ENCODE data around the gene TJAP1. TPM values are rescaled to one million over a fixed set of nuclear protein-coding genes. Genes with fewer than 3 reads are reported as not detected.
"Not testable (repeated sequence)": the region's sequence is repeated elsewhere in the genome, so short reads cannot be mapped to it uniquely, and the experiment has no call there.

The TJAP1 gene
- total RNA-seq, 2 donors from 2014 or later: 15.8 to 22.0 TPM

DNA sequence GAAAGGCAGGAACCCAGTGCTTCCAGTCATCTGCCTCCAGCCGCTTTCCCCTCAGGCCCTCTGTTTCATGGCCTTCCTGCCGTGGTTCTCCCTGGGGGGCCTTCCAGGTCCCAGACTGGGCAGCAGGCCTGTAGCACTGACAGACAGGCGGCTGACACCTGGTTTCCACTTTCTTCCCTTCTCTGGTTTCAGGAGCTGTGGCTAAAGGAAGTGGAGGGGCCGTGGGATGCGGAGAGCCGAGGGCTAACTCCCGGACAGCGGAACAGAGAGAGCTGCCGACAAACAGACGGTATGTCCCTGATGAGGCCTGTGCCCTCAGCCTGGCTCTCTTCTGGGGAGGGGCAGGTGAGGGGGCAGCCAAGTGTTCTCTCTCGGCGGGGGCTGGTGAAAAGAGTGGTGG is 20.3 kb downstream of the TJAP1 start:
- TF ChIP-seq CTCF (IDR thresholded peaks at IDR 0.05): no peak
- no peak overlapping the region for H3K4me3 ChIP-seq
- H3K27ac ChIP-seq: no peak overlapping the region
- H3K27me3 ChIP-seq: no peaks in the 10 kb centered on the region
- DNase-seq (ENCODE audit: low spot score): no peak
- H3K36me3 ChIP-seq: peaks cover 44% of the 10 kb centered on the region
- peaks cover 0 to 52% of the 10 kb centered on the region in 2 donors for H3K4me1 ChIP-seq
- no peaks in the 10 kb centered on the region for H3K9me3 ChIP-seq

- Histone ChIP-seq H3K36me3 (peaks cover 50% of the 10 kb centered on the region), H3K4me1 (peaks cover 0 to 52% of the 10 kb centered on the region in 2 donors)
- DNase-seq (ENCODE audit: low spot score); H3K4me3 ChIP-seq; H3K27me3 ChIP-seq; H3K9me3 ChIP-seq; H3K27ac ChIP-seq: not testable (repeated sequence)
These were observed 20.9 kb downstream of the TJAP1 start for GRCh38 chr6:43498291-43498690.

GRCh38 chr6:43499028-43499815 is 21.9 kb downstream of the TJAP1 start:
- no peaks in the 10 kb centered on the region for H3K9me3 ChIP-seq
- TF ChIP-seq CTCF (IDR thresholded peaks at IDR 0.05): no peak
- H3K27ac ChIP-seq: peak overlapping the region in 1 of 2 donors; percentile 15
- peaks cover 57% of the 10 kb centered on the region for H3K36me3 ChIP-seq
- no peak overlapping the region for H3K4me3 ChIP-seq
- peaks cover 0 to 52% of the 10 kb centered on the region in 2 donors for H3K4me1 ChIP-seq
- no peak for DNase-seq (ENCODE audit: low spot score)
- H3K27me3 ChIP-seq: no peaks in the 10 kb centered on the region

DNA sequence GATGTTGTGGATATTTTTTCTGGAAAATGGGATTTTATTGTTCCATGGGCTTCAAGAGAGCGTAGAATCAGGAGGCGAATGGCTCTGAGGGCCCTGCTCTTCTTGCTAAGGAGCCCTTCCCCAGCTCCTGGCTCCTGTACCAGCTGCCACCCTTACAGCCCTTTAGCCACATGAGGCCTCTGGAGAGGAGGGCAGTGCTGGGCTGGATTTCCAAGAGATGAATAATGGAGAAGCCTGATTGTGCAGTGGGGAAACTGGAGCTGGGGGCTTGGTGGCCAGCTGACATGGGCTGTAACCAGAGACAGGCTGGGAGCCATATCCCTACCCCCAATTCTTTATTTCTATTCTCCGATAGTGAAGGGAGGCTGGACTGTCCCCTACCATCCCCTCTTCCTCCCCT is 23.6 kb downstream of the TJAP1 start:
- Histone ChIP-seq H3K27ac (no peak overlapping the region), H3K4me3 (no peak overlapping the region), H3K27me3 (no peaks in the 10 kb centered on the region), H3K36me3 (peaks cover 72% of the 10 kb centered on the region), H3K9me3 (no peaks in the 10 kb centered on the region), H3K4me1 (peaks cover 0 to 40% of the 10 kb centered on the region in 2 donors)
- no peak for TF ChIP-seq CTCF (IDR thresholded peaks at IDR 0.05)
- no peak for DNase-seq (ENCODE audit: low spot score)

- H3K27ac ChIP-seq: no peak overlapping the region
- peaks cover 0 to 37% of the 10 kb centered on the region in 2 donors for H3K4me1 ChIP-seq
- no peak overlapping the region for H3K4me3 ChIP-seq
- H3K36me3 ChIP-seq: peaks cover 72% of the 10 kb centered on the region
- H3K9me3 ChIP-seq: no peaks in the 10 kb centered on the region
- DNase-seq (ENCODE audit: low spot score): no peak
- H3K27me3 ChIP-seq: no peaks in the 10 kb centered on the region
- no peak for TF ChIP-seq CTCF (IDR thresholded peaks at IDR 0.05)
These were observed 25.3 kb downstream of the TJAP1 start for GRCh38 chr6:43502666-43503065.

DNA sequence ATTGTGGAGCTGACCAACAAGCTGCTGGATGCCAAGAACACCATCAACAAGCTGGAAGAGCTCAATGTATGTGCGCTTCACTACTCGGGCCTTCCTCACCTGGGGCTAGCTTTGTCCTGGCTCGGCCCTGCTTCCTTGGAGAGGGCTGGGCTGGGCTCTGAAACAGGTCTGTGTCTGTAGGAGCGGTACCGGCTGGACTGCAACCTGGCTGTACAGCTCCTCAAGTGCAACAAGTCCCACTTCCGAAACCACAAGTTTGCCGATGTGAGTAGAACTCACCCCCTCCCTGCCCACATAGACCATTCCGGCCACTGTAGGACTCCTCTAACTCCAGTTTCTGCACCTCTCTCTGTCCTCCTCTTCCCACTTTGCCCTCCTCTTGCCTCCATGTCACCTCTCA is 26.1 kb downstream of the TJAP1 start:
- no peak overlapping the region for H3K27ac ChIP-seq
- H3K4me3 ChIP-seq: no peak overlapping the region
- peaks cover 65% of the 10 kb centered on the region for H3K36me3 ChIP-seq
- H3K4me1 ChIP-seq: peaks cover 0 to 34% of the 10 kb centered on the region in 2 donors
- DNase-seq (ENCODE audit: low spot score): no peak
- no peaks in the 10 kb centered on the region for H3K27me3 ChIP-seq
- H3K9me3 ChIP-seq: no peaks in the 10 kb centered on the region
- no peak for TF ChIP-seq CTCF (IDR thresholded peaks at IDR 0.05)
